Effector memory CD4-positive, alpha-beta T cell (primary cell): ENCODE data around the gene RAD51B.

Experiments used
- DNase-seq, 3 donors: peaks; one replicate each; pipeline ENCODE4 v3.0.0-alpha.2; 2020
- H3K27ac ChIP-seq: 2 replicates; pipeline ENCODE4 v1.7.0; 2013; ENCODE audit warnings: mild to moderate bottlenecking, low read length, moderate library complexity; ENCODE audit not compliant: insufficient read depth, poor library complexity, severe bottlenecking
- H3K27me3 ChIP-seq: replicated peaks from 2 replicates; pipeline ENCODE4 v1.7.0; 2013; ENCODE audit warnings: mild to moderate bottlenecking, low read length; ENCODE audit not compliant: insufficient read depth, control insufficient read depth, poor library complexity, severe bottlenecking
- H3K36me3 ChIP-seq: 2 replicates; pipeline ENCODE4 v1.7.0; 2013; ENCODE audit warnings: mild to moderate bottlenecking, low read length, moderate library complexity; ENCODE audit not compliant: control insufficient read depth, insufficient read depth
- H3K4me1 ChIP-seq: 2 replicates; pipeline ENCODE4 v1.7.0; 2013; ENCODE audit warnings: low read length, mild to moderate bottlenecking; ENCODE audit not compliant: control insufficient read depth, insufficient read depth, poor library complexity, severe bottlenecking
- H3K4me3 ChIP-seq: 2 replicates; pipeline ENCODE4 v1.7.0; 2013; ENCODE audit warnings: low read length, low read depth, mild to moderate bottlenecking; ENCODE audit not compliant: insufficient read depth, poor library complexity, severe bottlenecking
- H3K9me3 ChIP-seq: 2 replicates; pipeline ENCODE4 v1.7.0; 2013; ENCODE audit warnings: mild to moderate bottlenecking, low read length, moderate library complexity; ENCODE audit not compliant: control insufficient read depth

The RAD51B gene

GRCh38 chr14:68309616-68310015, 490.0 kb downstream of the RAD51B start:
- no peak overlapping the region for H3K4me3 ChIP-seq
- no peaks in the 10 kb centered on the region for H3K9me3 ChIP-seq
- no peak for DNase-seq
- no peak overlapping the region for H3K27ac ChIP-seq
- H3K36me3 ChIP-seq = no peaks in the 10 kb centered on the region
- no peaks in the 10 kb centered on the region for H3K27me3 ChIP-seq
- no peaks in the 10 kb centered on the region for H3K4me1 ChIP-seq

GRCh38 chr14:68312300-68312699, 492.7 kb downstream of the RAD51B start:
- H3K27ac ChIP-seq = no peak overlapping the region
- no peaks in the 10 kb centered on the region for H3K27me3 ChIP-seq
- DNase-seq = no peak
- no peaks in the 10 kb centered on the region for H3K9me3 ChIP-seq
- no peaks in the 10 kb centered on the region for H3K36me3 ChIP-seq
- H3K4me1 ChIP-seq = no peaks in the 10 kb centered on the region
- H3K4me3 ChIP-seq = no peak overlapping the region

- Histone ChIP-seq H3K4me3 (no peak overlapping the region), H3K9me3 (no peaks in the 10 kb centered on the region), H3K27ac (no peak overlapping the region), H3K27me3 (no peaks in the 10 kb centered on the region), H3K36me3 (no peaks in the 10 kb centered on the region), H3K4me1 (no peaks in the 10 kb centered on the region)
- no peak for DNase-seq
Observed at GRCh38 chr14:68312884-68313610, 493.5 kb downstream of the RAD51B start.

- Histone ChIP-seq H3K27me3 (no peaks in the 10 kb centered on the region), H3K9me3 (no peaks in the 10 kb centered on the region), H3K4me3 (no peak overlapping the region), H3K36me3 (no peaks in the 10 kb centered on the region), H3K27ac (no peak overlapping the region), H3K4me1 (no peaks in the 10 kb centered on the region)
- no peak for DNase-seq
Observed at GRCh38 chr14:68314642-68315041, 495.1 kb downstream of the RAD51B start.

GRCh38 chr14:68315081-68315480, 495.5 kb downstream of the RAD51B start:
- no peaks in the 10 kb centered on the region for H3K36me3 ChIP-seq
- no peaks in the 10 kb centered on the region for H3K4me1 ChIP-seq
- H3K27ac ChIP-seq = no peak overlapping the region
- no peaks in the 10 kb centered on the region for H3K9me3 ChIP-seq
- H3K4me3 ChIP-seq = no peak overlapping the region
- H3K27me3 ChIP-seq = no peaks in the 10 kb centered on the region
- DNase-seq = no peak

- Histone ChIP-seq H3K9me3 (no peaks in the 10 kb centered on the region), H3K4me3 (no peak overlapping the region), H3K27ac (no peak overlapping the region), H3K4me1 (no peaks in the 10 kb centered on the region), H3K27me3 (no peaks in the 10 kb centered on the region), H3K36me3 (no peaks in the 10 kb centered on the region)
- no peak for DNase-seq
Observed at GRCh38 chr14:68316078-68316868, 496.7 kb downstream of the RAD51B start.

- Histone ChIP-seq H3K9me3 (no peaks in the 10 kb centered on the region), H3K4me1 (no peaks in the 10 kb centered on the region), H3K4me3 (no peak overlapping the region), H3K27ac (no peak overlapping the region), H3K27me3 (no peaks in the 10 kb centered on the region), H3K36me3 (no peaks in the 10 kb centered on the region)
- no peak for DNase-seq
Observed at GRCh38 chr14:68317239-68317638, 497.7 kb downstream of the RAD51B start.

- Histone ChIP-seq H3K4me1 (no peaks in the 10 kb centered on the region), H3K9me3 (no peaks in the 10 kb centered on the region), H3K27me3 (no peaks in the 10 kb centered on the region), H3K27ac (no peak overlapping the region), H3K4me3 (no peak overlapping the region), H3K36me3 (no peaks in the 10 kb centered on the region)
- DNase-seq = no peak
Observed at GRCh38 chr14:68318828-68319227, 499.2 kb downstream of the RAD51B start.

- Histone ChIP-seq H3K9me3 (no peaks in the 10 kb centered on the region), H3K27ac (no peak overlapping the region), H3K36me3 (no peaks in the 10 kb centered on the region), H3K4me1 (no peaks in the 10 kb centered on the region), H3K27me3 (no peaks in the 10 kb centered on the region), H3K4me3 (no peak overlapping the region)
- no peak for DNase-seq
Observed at GRCh38 chr14:68320495-68320894, 500.9 kb downstream of the RAD51B start.

- Histone ChIP-seq H3K4me3 (no peak overlapping the region), H3K27me3 (no peaks in the 10 kb centered on the region), H3K36me3 (no peaks in the 10 kb centered on the region), H3K27ac (no peak overlapping the region), H3K4me1 (no peaks in the 10 kb centered on the region), H3K9me3 (no peaks in the 10 kb centered on the region)
- DNase-seq = no peak
Observed at GRCh38 chr14:68322940-68323620, 503.5 kb downstream of the RAD51B start.
